Measurements from ENCODE around the gene SRSF7. TPM values are rescaled to one million over a fixed set of nuclear protein-coding genes. Genes with fewer than 3 reads are reported as not detected.

SRSF7 gene
- total and polyA plus RNA-seq, 12 donors: 39.8 to 248 (median 106) TPM

GRCh38 chr2:38735999-38736320 lies 15.2 kb downstream of the SRSF7 start:
- H3K27ac ChIP-seq: peak overlapping the region in 2 of 5 donors; percentile 40 to 41
- no peaks in the 10 kb centered on the region for H3K27me3 ChIP-seq
- no peak for DNase-seq
- intact Hi-C loops (cut with DNase I): loop anchor here (5.0 to 10.0 kb wide), 3 partner anchors 154 to 421 kb away; no protein-coding TSS in a partner anchor
- no peaks in the 10 kb centered on the region for H3K9me3 ChIP-seq (replicated peaks in 1 of 3)
- no peak overlapping the region for H3K4me3 ChIP-seq
- peaks cover 21 to 25% of the 10 kb centered on the region in 2 donors for H3K4me1 ChIP-seq (replicated peaks in 1 of 2)
- 61 to 91% (median 67%) methylated on average over 4 of the region's 4 CpGs for WGBS, 4 donors
- peaks cover 0 to 32% of the 10 kb centered on the region in 2 donors for H3K36me3 ChIP-seq (replicated peaks in 1 of 2)
- no peak for TF ChIP-seq CTCF (IDR thresholded peaks at IDR 0.05)
- no peak for TF ChIP-seq POLR2A (IDR thresholded peaks at IDR 0.05)

- intact Hi-C loops (cut with DNase I): loop anchor here (5.0 to 10.0 kb wide), 3 partner anchors 152 to 420 kb away; no protein-coding TSS in a partner anchor
- peaks cover 0 to 45% of the 10 kb centered on the region in 2 donors for H3K36me3 ChIP-seq (replicated peaks in 1 of 2)
- H3K4me1 ChIP-seq (replicated peaks in 1 of 2): peaks cover 14 to 19% of the 10 kb centered on the region in 2 donors
- peak in 2 of 7 donors; percentile 31 to 49 for DNase-seq
- H3K27me3 ChIP-seq: no peaks in the 10 kb centered on the region
- no peak overlapping the region for H3K4me3 ChIP-seq
- peak overlapping the region in 2 of 5 donors; percentile 24 to 40 for H3K27ac ChIP-seq
- TF ChIP-seq CTCF (IDR thresholded peaks at IDR 0.05) (no peak), POLR2A (IDR thresholded peaks at IDR 0.05) (no peak)
- no peaks in the 10 kb centered on the region for H3K9me3 ChIP-seq (replicated peaks in 1 of 3)
- 68 to 81% (median 73%) methylated on average over 9 of the region's 9 CpGs for WGBS, 4 donors
These were observed 16.7 kb downstream of the SRSF7 start for GRCh38 chr2:38734299-38735058.

GRCh38 chr2:38733300-38733971 lies 17.7 kb downstream of the SRSF7 start:
- no peak overlapping the region for H3K27ac ChIP-seq
- intact Hi-C loops (cut with DNase I): loop anchor here in 1 of 2 donors (5.0 to 10.0 kb wide), 3 partner anchors 151 to 419 kb away; no protein-coding TSS in a partner anchor

GRCh38 chr2:38731684-38732221 lies 19.4 kb downstream of the SRSF7 start:
- H3K27ac ChIP-seq: peak overlapping the region in 1 of 5 donors; percentile 20
- peak in 4 of 7 donors; percentile 15 to 54 (median 30) for DNase-seq
- peaks cover 0 to 47% of the 10 kb centered on the region in 2 donors for H3K36me3 ChIP-seq (replicated peaks in 1 of 2)
- H3K4me1 ChIP-seq (replicated peaks in 1 of 2): peaks cover 9 to 14% of the 10 kb centered on the region in 2 donors
- TF ChIP-seq CTCF (IDR thresholded peaks at IDR 0.05) (no peak), POLR2A (IDR thresholded peaks at IDR 0.05) (no peak)
- no peak overlapping the region for H3K4me3 ChIP-seq
- H3K27me3 ChIP-seq: no peaks in the 10 kb centered on the region
- WGBS, 4 donors: 79 to 82% (median 81%) methylated on average over 14 of the region's 14 CpGs
- H3K9me3 ChIP-seq (replicated peaks in 1 of 3): no peaks in the 10 kb centered on the region
- intact Hi-C loops (cut with DNase I): loop anchor here in 1 of 2 donors (5.0 to 10.0 kb wide), 3 partner anchors 149 to 417 kb away; no protein-coding TSS in a partner anchor

More at GRCh38 chr2:38733300-38733971, 17.7 kb downstream of the SRSF7 start:
- Histone ChIP-seq H3K4me1 (replicated peaks in 1 of 2) (peaks cover 14 to 19% of the 10 kb centered on the region in 2 donors), H3K36me3 (replicated peaks in 1 of 2) (peaks cover 0 to 47% of the 10 kb centered on the region in 2 donors), H3K9me3 (replicated peaks in 1 of 3) (no peaks in the 10 kb centered on the region), H3K4me3 (no peak overlapping the region), H3K27me3 (no peaks in the 10 kb centered on the region)
- TF ChIP-seq POLR2A (IDR thresholded peaks at IDR 0.05): no peak
- WGBS, 4 donors: 80 to 85% (median 81%) methylated on average over 6 of the region's 6 CpGs
- peak in 2 of 7 donors; percentile 25 to 47 for DNase-seq
